ENCODE measurements around the gene MOB3B.
A peak's percentile ranks its signal among the peaks of the same experiment; 100 is the strongest.

MOB3B gene

DNA sequence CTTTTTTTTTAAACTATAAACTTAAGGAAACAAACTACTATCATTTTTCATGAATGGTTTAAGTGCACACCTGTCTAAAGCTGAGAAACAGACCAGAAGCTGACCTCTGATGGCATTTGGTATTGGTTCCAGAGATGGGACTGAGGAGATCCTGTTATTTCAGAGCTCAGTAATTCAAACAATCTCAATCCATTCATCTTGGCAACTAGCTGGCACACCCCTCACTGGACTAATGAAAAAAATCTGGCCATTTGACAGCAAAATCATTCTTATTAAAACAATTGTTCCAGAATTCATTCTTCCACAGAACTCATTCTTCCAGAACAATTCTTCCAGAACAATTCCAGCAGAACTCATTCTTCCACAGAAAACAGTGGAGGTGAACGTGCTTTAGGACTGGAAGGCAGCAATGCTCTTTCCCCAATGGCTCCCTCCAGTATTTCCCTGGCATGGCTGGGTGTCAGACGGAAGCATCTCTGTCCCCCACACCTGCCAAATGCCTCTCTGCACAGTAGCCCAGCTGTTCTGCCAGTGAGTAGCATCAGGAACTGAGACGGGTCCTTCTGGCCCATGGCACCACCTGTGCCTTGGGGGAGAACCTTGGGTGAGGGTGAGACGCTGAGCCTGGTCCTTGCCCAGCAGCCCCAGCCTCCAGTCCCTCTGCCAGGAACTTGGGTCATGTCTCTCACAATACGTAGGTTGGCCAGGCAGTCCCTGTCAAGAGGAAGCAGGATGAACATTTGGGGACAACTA is 145.2 kb downstream of the MOB3B start:
- TF ChIP-seq, protein P1, sequence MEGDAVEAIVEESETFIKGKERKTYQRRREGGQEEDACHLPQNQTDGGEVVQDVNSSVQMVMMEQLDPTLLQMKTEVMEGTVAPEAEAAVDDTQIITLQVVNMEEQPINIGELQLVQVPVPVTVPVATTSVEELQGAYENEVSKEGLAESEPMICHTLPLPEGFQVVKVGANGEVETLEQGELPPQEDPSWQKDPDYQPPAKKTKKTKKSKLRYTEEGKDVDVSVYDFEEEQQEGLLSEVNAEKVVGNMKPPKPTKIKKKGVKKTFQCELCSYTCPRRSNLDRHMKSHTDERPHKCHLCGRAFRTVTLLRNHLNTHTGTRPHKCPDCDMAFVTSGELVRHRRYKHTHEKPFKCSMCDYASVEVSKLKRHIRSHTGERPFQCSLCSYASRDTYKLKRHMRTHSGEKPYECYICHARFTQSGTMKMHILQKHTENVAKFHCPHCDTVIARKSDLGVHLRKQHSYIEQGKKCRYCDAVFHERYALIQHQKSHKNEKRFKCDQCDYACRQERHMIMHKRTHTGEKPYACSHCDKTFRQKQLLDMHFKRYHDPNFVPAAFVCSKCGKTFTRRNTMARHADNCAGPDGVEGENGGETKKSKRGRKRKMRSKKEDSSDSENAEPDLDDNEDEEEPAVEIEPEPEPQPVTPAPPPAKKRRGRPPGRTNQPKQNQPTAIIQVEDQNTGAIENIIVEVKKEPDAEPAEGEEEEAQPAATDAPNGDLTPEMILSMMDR (IDR thresholded peaks at IDR 0.05; ENCODE audit: low read depth, low read length, missing control alignments): no peak
- no peak for DNase-seq (ENCODE audit: low read depth)
- no peak overlapping the region for H3K4me3 ChIP-seq (ENCODE audit: low read depth, low read length)

DNA sequence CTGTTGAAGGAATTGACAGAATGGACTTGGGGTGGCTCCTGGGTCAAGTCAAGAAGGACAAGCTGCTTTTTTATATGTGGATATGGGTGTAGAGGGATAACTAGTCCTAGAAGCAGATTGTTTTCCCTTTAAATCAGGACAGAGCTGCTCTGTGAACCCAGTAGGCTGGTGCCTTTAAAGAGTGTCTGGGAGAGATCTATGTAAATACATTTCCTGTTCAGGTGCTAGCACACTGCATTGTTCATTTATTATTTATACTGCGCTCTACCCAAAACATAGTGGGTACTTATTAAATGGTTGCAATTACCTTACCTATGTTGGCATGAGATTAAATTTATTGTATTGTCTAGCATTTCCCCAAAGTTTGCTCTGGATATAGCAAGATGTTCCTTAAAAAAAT is 146.1 kb downstream of the MOB3B start:
- no peak for DNase-seq (ENCODE audit: low read depth)
- H3K4me3 ChIP-seq (ENCODE audit: low read depth, low read length): no peak overlapping the region
- TF ChIP-seq, protein P1 (IDR thresholded peaks at IDR 0.05; ENCODE audit: low read depth, low read length, missing control alignments): no peak

DNA sequence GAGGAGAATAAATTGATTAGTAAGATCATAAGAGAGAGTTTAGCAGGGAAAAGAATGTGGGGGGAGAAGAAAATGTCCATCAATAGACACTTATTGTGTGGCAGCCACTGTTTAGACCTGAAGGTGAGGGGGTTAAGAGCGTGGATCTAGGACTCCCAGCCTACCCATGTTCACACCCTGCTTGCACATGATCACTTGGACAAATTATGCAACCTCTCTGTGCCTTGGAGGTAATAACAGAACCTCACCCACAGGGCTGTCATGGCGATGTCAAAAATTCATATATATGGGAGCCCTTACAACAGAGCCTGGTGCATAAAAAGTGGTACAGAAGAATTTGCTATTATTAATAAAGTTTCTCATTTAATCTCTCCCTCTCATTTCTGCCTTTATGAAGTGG is 146.6 kb downstream of the MOB3B start:
- H3K4me3 ChIP-seq (ENCODE audit: low read depth, low read length): no peak overlapping the region
- TF ChIP-seq, protein P1 (IDR thresholded peaks at IDR 0.05; ENCODE audit: low read depth, low read length, missing control alignments): no peak
- no peak for DNase-seq (ENCODE audit: low read depth)

DNA sequence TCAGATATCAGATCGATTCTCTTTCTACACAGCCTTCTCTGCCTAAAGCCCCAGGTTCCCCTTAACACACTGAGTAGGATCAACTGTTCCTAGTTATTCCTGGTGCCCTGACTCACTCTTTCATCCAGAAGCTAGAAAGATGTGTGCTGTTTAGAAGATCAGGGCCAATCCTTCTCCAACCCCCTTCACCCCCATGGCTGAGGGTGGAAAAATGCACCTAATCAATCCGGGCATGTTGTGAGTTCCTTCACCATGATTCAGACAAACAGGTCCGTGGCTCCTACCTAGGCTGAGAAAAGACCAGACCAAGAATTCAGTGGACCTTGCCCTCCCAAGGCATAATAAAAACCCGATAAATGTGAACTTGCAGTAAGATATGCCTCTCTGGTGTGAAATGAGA is 147.3 kb downstream of the MOB3B start:
- no peak overlapping the region for H3K4me3 ChIP-seq (ENCODE audit: low read depth, low read length)
- TF ChIP-seq, protein P1 (IDR thresholded peaks at IDR 0.05; ENCODE audit: low read depth, low read length, missing control alignments): no peak
- DNase-seq (ENCODE audit: low read depth): no peak

DNA sequence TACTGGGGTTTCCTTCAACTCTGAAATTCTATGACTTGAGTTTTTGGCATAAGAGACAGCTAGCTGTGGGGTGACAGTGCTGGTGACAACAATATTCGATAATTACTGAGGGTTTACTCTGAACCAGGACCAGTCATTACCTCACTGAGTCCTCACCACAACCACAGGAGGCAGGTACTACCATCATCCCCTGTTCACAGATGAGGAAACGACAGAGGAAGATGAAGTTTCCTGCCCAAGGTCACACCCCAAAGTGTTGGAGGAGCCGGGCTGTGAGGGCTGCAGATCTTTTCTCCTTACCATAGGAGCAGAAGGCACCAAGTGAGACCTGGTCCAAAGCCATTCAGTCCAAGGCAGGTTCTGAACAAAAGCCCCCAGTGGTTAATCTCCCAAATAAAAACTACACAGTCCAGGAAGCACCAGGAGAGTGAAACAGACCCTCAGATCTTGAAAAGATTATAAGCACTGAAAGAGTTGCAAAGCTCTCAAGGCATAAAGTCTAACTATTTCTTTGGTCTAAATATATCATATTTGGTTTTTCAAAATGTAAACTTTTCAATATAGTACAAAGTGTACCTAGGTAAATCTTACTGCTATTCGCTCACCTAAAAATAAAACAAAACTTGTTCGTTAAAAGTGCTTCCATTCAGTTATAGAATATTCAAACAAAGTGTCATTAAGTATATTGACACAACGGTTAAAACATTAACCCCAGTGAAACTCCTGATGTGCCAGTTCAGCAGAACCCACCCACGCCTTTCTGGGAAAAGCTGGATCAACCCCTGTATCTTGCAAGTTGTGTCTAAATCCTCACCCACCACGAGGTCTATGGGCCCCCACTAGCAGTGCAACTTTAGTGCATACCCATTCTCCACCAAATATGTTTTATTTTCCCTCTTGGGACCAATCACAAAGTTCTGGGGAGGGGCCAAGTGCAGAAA is 150.0 kb downstream of the MOB3B start:
- TF ChIP-seq, protein P1 (IDR thresholded peaks at IDR 0.05; ENCODE audit: low read depth, low read length, missing control alignments): no peak
- DNase-seq (ENCODE audit: low read depth): no peak
- H3K4me3 ChIP-seq (ENCODE audit: low read depth, low read length): no peak overlapping the region

DNA sequence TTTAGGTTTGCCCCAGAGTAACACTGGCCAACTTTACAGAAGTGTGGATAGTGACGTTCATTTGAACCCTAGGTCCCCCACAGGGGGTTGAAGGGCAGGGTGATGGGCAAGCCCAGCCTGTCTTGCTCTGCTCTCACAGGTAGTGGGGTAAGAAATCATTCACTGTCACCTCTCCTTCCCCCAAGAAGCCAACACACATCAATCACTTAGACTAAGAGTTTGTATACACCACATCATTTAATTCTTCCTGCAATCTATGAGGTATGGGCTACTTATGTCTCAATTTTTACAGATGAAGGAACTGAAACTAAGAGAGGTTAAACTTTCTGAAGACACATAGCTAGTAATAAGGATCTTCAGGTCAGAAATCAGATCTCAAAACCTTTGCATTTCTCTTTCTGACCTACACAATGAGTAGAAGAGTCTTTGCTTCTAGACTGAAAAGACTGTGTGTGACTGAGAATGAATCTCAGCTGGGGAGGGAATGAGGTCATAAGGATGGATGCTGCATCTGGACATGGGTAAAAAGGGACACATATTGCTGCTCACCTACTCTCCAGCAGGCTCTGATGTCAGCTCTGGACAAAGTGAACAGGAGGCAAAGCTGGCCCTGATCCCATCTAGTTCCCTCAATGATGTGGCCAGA is 151.7 kb downstream of the MOB3B start:
- no peak overlapping the region; the same call in 1 of the 2 replicates for H3K4me3 ChIP-seq (ENCODE audit: low read depth, low read length)

More for the DNA sequence above, 151.7 kb downstream of the MOB3B start:
- peak; percentile 71 for DNase-seq (ENCODE audit: low read depth)
- TF ChIP-seq, protein P1 (IDR thresholded peaks at IDR 0.05; ENCODE audit: low read depth, low read length, missing control alignments): no peak
